DMS153 treated with DMSO at 0.1 percent for 48 hours (cell line): ENCODE data around the gene PAFAH1B1.
"Not testable (repeated sequence)": the region's sequence is repeated elsewhere in the genome, so short reads cannot be mapped to it uniquely, and the experiment has no call there.

Experiments used
- DNase-seq: peaks from one replicate; lab custom pipeline; 2025; ENCODE audit not compliant: unreplicated experiment; lab: John Stamatoyannopoulos, UW

Gene PAFAH1B1

GRCh38 chr17:2592971-2593820 is at the start of gene PAFAH1B1:
Gene PAFAH1B1 (plus strand): TSS chr17:2593654. CDS start chr17:2638289, 44,635 bp downstream.
- peak; percentile 32 for DNase-seq

GRCh38 chr17:2545393-2545792 is 48.1 kb upstream of the PAFAH1B1 start:
- no peak for DNase-seq

GRCh38 chr17:2547176-2547575 is 46.3 kb upstream of the PAFAH1B1 start:
- DNase-seq, result no peak

GRCh38 chr17:2548026-2548425 is 45.4 kb upstream of the PAFAH1B1 start:
- not testable (repeated sequence) for DNase-seq

- no peak for DNase-seq
These were observed 43.9 kb upstream of the PAFAH1B1 start for GRCh38 chr17:2549392-2550211.

GRCh38 chr17:2551493-2551892 is 42.0 kb upstream of the PAFAH1B1 start:
- no peak for DNase-seq

- DNase-seq, result no peak
These were observed 41.5 kb upstream of the PAFAH1B1 start for GRCh38 chr17:2551928-2552327.

GRCh38 chr17:2560658-2561057 is 32.8 kb upstream of the PAFAH1B1 start:
- DNase-seq, result no peak

- DNase-seq, result no peak
These were observed 31.1 kb upstream of the PAFAH1B1 start for GRCh38 chr17:2562162-2562858.

GRCh38 chr17:2563061-2563460 is 30.4 kb upstream of the PAFAH1B1 start:
- DNase-seq, result no peak

- DNase-seq, result no peak
These were observed 29.9 kb upstream of the PAFAH1B1 start for GRCh38 chr17:2563543-2563942.

GRCh38 chr17:2564877-2565276 is 28.6 kb upstream of the PAFAH1B1 start:
- no peak for DNase-seq

- no peak for DNase-seq
These were observed 27.4 kb upstream of the PAFAH1B1 start for GRCh38 chr17:2566056-2566455.

GRCh38 chr17:2571523-2572303 is 21.7 kb upstream of the PAFAH1B1 start:
- no peak for DNase-seq

GRCh38 chr17:2572304-2572609 is 21.2 kb upstream of the PAFAH1B1 start:
- DNase-seq, result not testable (repeated sequence)

GRCh38 chr17:2580151-2580550 is 13.3 kb upstream of the PAFAH1B1 start:
- DNase-seq, result no peak

GRCh38 chr17:2580661-2581060 is 12.8 kb upstream of the PAFAH1B1 start:
- no peak for DNase-seq

GRCh38 chr17:2582493-2582892 is 11.0 kb upstream of the PAFAH1B1 start:
- no peak for DNase-seq

GRCh38 chr17:2591040-2591640 is 2.3 kb upstream of the PAFAH1B1 start:
- DNase-seq, result no peak
